ENCODE data around the gene OTOS. TPM values are rescaled to one million over a fixed set of nuclear protein-coding genes. Genes with fewer than 3 reads are reported as not detected.

OTOS gene
- total and polyA plus RNA-seq, 2 of the 13 experiments (the other 11 are each of a cell fraction or from before 2014, with no cell fraction given) = not detected

DNA sequence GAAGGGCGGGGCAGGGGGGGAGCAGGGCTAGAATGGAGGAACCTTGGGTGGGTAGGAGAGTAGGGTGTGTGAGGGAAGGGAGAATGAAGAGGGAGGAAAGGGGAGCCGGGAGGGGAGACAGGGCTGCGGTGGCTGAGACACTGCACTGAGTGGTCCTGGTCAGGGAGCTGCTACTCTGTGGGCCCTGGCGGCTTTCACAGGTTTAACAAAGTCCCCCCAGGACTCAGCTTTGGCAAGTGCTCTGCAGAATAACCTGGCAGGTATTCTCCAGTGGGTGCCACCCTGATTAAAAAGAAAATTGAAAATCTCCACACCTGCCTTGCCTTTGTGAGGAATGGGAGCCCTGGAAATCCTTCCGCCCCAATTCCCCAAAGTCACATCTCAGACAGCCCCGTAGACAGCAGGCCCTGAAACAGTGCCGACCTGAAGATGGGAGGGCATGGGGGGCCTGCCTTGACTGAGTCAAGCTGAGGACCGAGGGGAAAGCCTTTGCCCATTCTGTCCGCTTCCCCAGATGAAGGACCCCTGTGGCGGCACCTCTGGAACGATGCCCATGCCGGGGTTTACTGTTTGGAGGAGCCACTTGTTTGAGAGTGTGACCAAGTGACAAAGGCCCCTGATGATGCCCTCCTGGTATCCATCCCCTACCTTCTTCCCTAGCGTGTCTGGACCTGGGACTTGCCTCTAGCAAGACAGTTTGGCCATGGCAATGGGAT is 43.6 kb upstream of the OTOS start:
- ChIA-PET POLR2A (no interaction called here), CTCF (ENCODE audit: low intra/inter-chr PET ratio, low total read pairs) (no interaction called here)
- Histone ChIP-seq H2AFZ (ENCODE audit: low read length) (no peak overlapping the region), H3K4me1 (ENCODE audit: insufficient read depth, low read length) (no peaks in the 10 kb centered on the region), H3K36me3 (replicated peaks in 1 of 2; ENCODE audit: control insufficient read depth in 1 of 2, insufficient read depth in 2 of 2, low read length in 2 of 2) (no peaks in the 10 kb centered on the region), H3K9ac (ENCODE audit: insufficient read depth, low read depth, low read length) (no peak overlapping the region), H3K79me2 (ENCODE audit: insufficient read depth, low read length) (no peaks in the 10 kb centered on the region), H4K20me1 (ENCODE audit: insufficient read depth, low read length) (no peaks in the 10 kb centered on the region), H3K4me2 (ENCODE audit: low read depth, low read length) (no peak overlapping the region), H3K4me3 (replicated peaks in 1 of 3; ENCODE audit: insufficient read depth in 1 of 3, low read depth in 2 of 3, low read length in 3 of 3) (no peak overlapping the region), H3K27me3 (ENCODE audit: control insufficient read depth in 1 of 2, insufficient read depth in 2 of 2, low read length in 2 of 2) (peaks cover 6 to 82% of the 10 kb centered on the region in 2 experiments; a peak in 4 of 5 replicates), H3K9me3 (ENCODE audit: low read length) (no peaks in the 10 kb centered on the region), H3K27ac (ENCODE audit: extremely low read length, insufficient read depth, low read length) (no peak overlapping the region)
- FAIRE-seq (no peak), ATAC-seq (no peak), DNase-seq (ENCODE audit: low spot score) (no peak)
- WGBS (ENCODE audit: low lambda C conversion rate) = 21% methylated on average over 10 of the region's 13 CpGs
- BruUV-seq (replicated peaks) = no TSS peak
- in situ Hi-C loops (cut with HindIII; ENCODE audit: extremely low pct_ligation_motif_present, low pct_unique_long_range_greater_than_20kb) (no loop called here), intact Hi-C loops (cut with micrococcal nuclease; ENCODE audit: unreplicated experiment) (no loop called here)
- TF ChIP-seq, protein P1, sequence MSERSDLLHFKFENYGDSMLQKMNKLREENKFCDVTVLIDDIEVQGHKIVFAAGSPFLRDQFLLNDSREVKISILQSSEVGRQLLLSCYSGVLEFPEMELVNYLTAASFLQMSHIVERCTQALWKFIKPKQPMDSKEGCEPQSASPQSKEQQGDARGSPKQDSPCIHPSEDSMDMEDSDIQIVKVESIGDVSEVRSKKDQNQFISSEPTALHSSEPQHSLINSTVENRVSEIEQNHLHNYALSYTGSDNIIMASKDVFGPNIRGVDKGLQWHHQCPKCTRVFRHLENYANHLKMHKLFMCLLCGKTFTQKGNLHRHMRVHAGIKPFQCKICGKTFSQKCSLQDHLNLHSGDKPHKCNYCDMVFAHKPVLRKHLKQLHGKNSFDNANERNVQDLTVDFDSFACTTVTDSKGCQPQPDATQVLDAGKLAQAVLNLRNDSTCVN (CRISPR knock-in tag; IDR thresholded peaks at IDR 0.05; ENCODE audit: borderline replicate concordance) = no peak
- TF ChIP-seq, protein P2, sequence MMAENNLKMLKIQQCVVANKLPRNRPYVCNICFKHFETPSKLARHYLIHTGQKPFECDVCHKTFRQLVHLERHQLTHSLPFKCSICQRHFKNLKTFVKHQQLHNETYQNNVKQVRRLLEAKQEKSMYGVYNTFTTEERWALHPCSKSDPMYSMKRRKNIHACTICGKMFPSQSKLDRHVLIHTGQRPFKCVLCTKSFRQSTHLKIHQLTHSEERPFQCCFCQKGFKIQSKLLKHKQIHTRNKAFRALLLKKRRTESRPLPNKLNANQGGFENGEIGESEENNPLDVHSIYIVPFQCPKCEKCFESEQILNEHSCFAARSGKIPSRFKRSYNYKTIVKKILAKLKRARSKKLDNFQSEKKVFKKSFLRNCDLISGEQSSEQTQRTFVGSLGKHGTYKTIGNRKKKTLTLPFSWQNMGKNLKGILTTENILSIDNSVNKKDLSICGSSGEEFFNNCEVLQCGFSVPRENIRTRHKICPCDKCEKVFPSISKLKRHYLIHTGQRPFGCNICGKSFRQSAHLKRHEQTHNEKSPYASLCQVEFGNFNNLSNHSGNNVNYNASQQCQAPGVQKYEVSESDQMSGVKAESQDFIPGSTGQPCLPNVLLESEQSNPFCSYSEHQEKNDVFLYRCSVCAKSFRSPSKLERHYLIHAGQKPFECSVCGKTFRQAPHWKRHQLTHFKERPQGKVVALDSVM (CRISPR knock-in tag; IDR thresholded peaks at IDR 0.05) = no peak
- TF ChIP-seq, protein P3, sequence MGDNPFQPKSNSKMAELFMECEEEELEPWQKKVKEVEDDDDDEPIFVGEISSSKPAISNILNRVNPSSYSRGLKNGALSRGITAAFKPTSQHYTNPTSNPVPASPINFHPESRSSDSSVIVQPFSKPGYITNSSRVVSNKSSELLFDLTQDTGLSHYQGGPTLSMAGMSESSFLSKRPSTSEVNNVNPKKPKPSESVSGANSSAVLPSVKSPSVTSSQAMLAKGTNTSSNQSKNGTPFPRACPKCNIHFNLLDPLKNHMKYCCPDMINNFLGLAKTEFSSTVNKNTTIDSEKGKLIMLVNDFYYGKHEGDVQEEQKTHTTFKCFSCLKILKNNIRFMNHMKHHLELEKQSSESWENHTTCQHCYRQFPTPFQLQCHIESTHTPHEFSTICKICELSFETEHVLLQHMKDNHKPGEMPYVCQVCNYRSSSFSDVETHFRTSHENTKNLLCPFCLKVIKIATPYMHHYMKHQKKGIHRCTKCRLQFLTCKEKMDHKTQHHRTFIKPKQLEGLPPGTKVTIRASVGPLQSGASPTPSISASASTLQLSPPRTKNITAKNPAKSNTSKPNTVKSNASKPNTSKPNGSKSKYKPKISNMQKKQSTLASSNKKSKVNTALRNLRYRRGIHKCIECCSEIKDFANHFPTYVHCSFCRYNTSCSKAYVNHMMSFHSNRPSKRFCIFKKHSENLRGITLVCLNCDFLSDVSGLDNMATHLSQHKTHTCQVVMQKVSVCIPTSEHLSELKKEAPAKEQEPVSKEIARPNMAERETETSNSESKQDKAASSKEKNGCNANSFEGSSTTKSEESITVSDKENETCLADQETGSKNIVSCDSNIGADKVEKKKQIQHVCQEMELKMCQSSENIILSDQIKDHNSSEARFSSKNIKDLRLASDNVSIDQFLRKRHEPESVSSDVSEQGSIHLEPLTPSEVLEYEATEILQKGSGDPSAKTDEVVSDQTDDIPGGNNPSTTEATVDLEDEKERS (CRISPR knock-in tag; IDR thresholded peaks at IDR 0.05) = no peak
- TF ChIP-seq, protein P4, sequence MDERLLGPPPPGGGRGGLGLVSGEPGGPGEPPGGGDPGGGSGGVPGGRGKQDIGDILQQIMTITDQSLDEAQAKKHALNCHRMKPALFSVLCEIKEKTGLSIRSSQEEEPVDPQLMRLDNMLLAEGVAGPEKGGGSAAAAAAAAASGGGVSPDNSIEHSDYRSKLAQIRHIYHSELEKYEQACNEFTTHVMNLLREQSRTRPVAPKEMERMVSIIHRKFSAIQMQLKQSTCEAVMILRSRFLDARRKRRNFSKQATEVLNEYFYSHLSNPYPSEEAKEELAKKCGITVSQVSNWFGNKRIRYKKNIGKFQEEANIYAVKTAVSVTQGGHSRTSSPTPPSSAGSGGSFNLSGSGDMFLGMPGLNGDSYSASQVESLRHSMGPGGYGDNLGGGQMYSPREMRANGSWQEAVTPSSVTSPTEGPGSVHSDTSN (CRISPR knock-in tag; IDR thresholded peaks at IDR 0.05) = no peak
- no peak for TF ChIP-seq RNF2 (conservative IDR thresholded peaks at IDR 0.05; ENCODE audit: low read depth)
- no peak for TF ChIP-seq SAFB2 (CRISPR knock-in tag; IDR thresholded peaks at IDR 0.05; ENCODE audit: borderline replicate concordance, low read depth)
- no peak for TF ChIP-seq ZKSCAN5 (CRISPR knock-in tag; IDR thresholded peaks at IDR 0.05)
- no peak for TF ChIP-seq SPEN (CRISPR knock-in tag; IDR thresholded peaks at IDR 0.05; ENCODE audit: low read depth)
- TF ChIP-seq EEA1 (CRISPR knock-in tag; IDR thresholded peaks at IDR 0.05; ENCODE audit: borderline replicate concordance) = no peak
- TF ChIP-seq, protein P5, sequence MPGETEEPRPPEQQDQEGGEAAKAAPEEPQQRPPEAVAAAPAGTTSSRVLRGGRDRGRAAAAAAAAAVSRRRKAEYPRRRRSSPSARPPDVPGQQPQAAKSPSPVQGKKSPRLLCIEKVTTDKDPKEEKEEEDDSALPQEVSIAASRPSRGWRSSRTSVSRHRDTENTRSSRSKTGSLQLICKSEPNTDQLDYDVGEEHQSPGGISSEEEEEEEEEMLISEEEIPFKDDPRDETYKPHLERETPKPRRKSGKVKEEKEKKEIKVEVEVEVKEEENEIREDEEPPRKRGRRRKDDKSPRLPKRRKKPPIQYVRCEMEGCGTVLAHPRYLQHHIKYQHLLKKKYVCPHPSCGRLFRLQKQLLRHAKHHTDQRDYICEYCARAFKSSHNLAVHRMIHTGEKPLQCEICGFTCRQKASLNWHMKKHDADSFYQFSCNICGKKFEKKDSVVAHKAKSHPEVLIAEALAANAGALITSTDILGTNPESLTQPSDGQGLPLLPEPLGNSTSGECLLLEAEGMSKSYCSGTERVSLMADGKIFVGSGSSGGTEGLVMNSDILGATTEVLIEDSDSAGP (CRISPR knock-in tag; IDR thresholded peaks at IDR 0.05; ENCODE audit: borderline replicate concordance) = no peak
